ENCODE data around the gene MGMT. TPM values are rescaled to one million over a fixed set of nuclear protein-coding genes. Genes with fewer than 3 reads are reported as not detected.

Gene MGMT
- total and polyA plus RNA-seq, 9 of the 15 experiments (the other 6 are each of a cell fraction or from before 2014, with no cell fraction given), result 0.03 to 0.29 (median 0.11) TPM; not detected in 4

DNA sequence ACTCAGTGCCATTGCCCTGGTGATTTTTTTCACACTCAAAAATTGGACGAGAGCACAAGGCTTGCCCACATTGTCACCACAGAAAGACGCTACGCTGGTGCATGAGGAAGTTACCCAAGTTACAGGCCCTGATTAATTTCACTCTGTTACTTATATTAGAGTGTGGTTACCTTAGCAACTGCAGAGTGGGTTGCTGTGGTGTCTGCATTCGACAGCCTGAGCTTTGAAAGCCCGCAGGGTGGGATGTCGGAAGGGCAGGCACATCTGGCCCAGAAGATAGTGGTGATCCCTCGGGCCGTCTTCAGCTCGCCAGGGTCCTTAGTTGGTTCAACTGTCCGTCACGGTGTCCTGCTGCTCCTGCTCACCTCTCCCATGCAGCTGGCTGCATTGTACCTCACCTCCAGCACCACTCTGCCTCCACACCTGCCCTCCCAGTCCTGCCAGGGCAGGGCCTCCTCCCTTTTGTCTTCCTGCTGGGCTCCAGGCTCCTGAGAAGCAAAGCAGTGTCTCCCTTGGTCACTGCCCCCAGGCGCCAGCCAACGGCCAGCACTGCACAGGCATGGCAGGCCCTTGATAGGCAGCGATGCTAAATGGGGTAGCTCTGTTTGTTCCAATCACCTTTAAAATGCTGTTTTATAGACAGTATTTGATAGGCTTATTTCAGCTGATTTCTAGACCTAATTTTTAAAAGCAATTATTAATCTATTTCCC lies 329.8 kb downstream of the MGMT start:
- CTCF ChIA-PET (ENCODE audit: low intra/inter-chr PET ratio), result no interaction called here
- Histone ChIP-seq H2AFZ (ENCODE audit: low read depth, low read length) (no peak overlapping the region), H3K4me1 (replicated peaks in 1 of 2; ENCODE audit: control insufficient read depth in 2 of 2, insufficient read depth in 2 of 2, low read length in 2 of 2) (no peaks in the 10 kb centered on the region), H3K27ac (ENCODE audit: extremely low read depth, low read depth, low read length) (no peak overlapping the region), H3K9ac (ENCODE audit: insufficient read depth in 1 of 2, low read depth in 2 of 2, low read length in 2 of 2) (no peak overlapping the region), H3K4me3 (no peak overlapping the region), H3K27me3 (ENCODE audit: control insufficient read depth in 2 of 2, insufficient read depth in 2 of 2, low read length in 2 of 2) (peaks cover 4 to 29% of the 10 kb centered on the region in 2 experiments; a peak in 4 of 5 replicates), H3K9me1 (ENCODE audit: control insufficient read depth, insufficient read depth, low read length) (no peaks in the 10 kb centered on the region), H3K79me2 (ENCODE audit: control insufficient read depth, insufficient read depth, low read length) (no peaks in the 10 kb centered on the region), H4K20me1 (replicated peaks; ENCODE audit: control insufficient read depth, insufficient read depth, low read length) (no peaks in the 10 kb centered on the region), H3K4me2 (ENCODE audit: insufficient read depth, low read length) (no peak overlapping the region), H3K36me3 (ENCODE audit: control insufficient read depth, insufficient read depth, low read length) (no peaks in the 10 kb centered on the region), H3K9me3 (replicated peaks; ENCODE audit: control insufficient read depth, insufficient read depth, low read depth, low read length) (no peaks in the 10 kb centered on the region)
- no peak for DNase-seq (ENCODE audit: extremely low read depth in 1 of 4, low spot score in 3 of 4)
- no TSS peak for BruUV-seq (replicated peaks)
- in situ Hi-C loops (cut with MboI) (no loop called here), intact Hi-C loops (cut with micrococcal nuclease) (no loop called here)
- WGBS (ENCODE audit: insufficient coverage, low coverage, missing lambda C conversion rate), result 0% methylated on average over 4 of the region's 14 CpGs
- POLR2A ChIA-PET, result interaction anchor here (0.6 kb wide), 1 partner anchor 718 kb away, joined by 4 read pairs; no protein-coding TSS in a partner anchor
- ATAC-seq, result no peak
- FAIRE-seq, result no peak
- TF ChIP-seq RB1 (IDR thresholded peaks at IDR 0.05; ENCODE audit: low read depth), result no peak
- no peak for TF ChIP-seq ZNF384 (IDR thresholded peaks at IDR 0.05; ENCODE audit: low read depth, low read length)
- TF ChIP-seq POLR3G (IDR thresholded peaks at IDR 0.05; ENCODE audit: extremely low read depth, insufficient read length, insufficient replicate concordance), result no peak
- TF ChIP-seq, protein P1, sequence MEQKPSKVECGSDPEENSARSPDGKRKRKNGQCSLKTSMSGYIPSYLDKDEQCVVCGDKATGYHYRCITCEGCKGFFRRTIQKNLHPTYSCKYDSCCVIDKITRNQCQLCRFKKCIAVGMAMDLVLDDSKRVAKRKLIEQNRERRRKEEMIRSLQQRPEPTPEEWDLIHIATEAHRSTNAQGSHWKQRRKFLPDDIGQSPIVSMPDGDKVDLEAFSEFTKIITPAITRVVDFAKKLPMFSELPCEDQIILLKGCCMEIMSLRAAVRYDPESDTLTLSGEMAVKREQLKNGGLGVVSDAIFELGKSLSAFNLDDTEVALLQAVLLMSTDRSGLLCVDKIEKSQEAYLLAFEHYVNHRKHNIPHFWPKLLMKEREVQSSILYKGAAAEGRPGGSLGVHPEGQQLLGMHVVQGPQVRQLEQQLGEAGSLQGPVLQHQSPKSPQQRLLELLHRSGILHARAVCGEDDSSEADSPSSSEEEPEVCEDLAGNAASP (IDR thresholded peaks at IDR 0.05), result no peak
- TF ChIP-seq ZZZ3 (IDR thresholded peaks at IDR 0.05), result no peak
- no peak for TF ChIP-seq U2AF2 (optimal IDR thresholded peaks at IDR 0.05; ENCODE audit: low read depth, low read length)
- TF ChIP-seq, protein P2, sequence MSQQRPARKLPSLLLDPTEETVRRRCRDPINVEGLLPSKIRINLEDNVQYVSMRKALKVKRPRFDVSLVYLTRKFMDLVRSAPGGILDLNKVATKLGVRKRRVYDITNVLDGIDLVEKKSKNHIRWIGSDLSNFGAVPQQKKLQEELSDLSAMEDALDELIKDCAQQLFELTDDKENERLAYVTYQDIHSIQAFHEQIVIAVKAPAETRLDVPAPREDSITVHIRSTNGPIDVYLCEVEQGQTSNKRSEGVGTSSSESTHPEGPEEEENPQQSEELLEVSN (IDR thresholded peaks at IDR 0.05; ENCODE audit: borderline replicate concordance in 1 of 2, extremely low read depth in 1 of 2, insufficient read depth in 1 of 2, insufficient read length in 1 of 2, low read depth in 1 of 2, low read length in 1 of 2, poor library complexity in 1 of 2, severe bottlenecking in 1 of 2), result no peak

Data from K562 (cell line).